Upper lobe of left lung (tissue), 4 donors: ENCODE results near the gene OSTM1.

ENCODE experiments used
- CTCF ChIP-seq, 6 experiments: fragments of 450-650 bp in 4 of 6; fragments of 200-600 bp in 2 of 6; sonication (generic) in 2 of 6; IDR thresholded peaks; one replicate each; pipeline ENCODE4 v1.5.1; 2016 to 2019; ENCODE audit warnings: antibody characterized with exemption in 6 of 6
- POLR2A ChIP-seq, 4 donors: fragments of 450-650 bp; IDR thresholded peaks; one replicate each; pipeline ENCODE4 v1.5.1; 2016 to 2017; ENCODE audit warnings: antibody characterized with exemption in 4 of 4, mild to moderate bottlenecking in 2 of 4
- POLR2AphosphoS5 ChIP-seq, 2 donors: sonication (generic); formaldehyde crosslinking; IDR thresholded peaks; one replicate each; pipeline ENCODE4 v1.5.1; 2017; ENCODE audit warnings: antibody characterized with exemption in 2 of 2

GRCh38 chr6:108115598-108116058, 41.1 kb upstream of the OSTM1 start:
- TF ChIP-seq CTCF (IDR thresholded peaks at IDR 0.05) (peak; percentile 17 to 59 (median 26)), POLR2A (IDR thresholded peaks at IDR 0.05) (no peak), POLR2AphosphoS5 (IDR thresholded peaks at IDR 0.05) (no peak)
